Measurements from ENCODE around the gene APBB3.

APBB3 gene

DNA sequence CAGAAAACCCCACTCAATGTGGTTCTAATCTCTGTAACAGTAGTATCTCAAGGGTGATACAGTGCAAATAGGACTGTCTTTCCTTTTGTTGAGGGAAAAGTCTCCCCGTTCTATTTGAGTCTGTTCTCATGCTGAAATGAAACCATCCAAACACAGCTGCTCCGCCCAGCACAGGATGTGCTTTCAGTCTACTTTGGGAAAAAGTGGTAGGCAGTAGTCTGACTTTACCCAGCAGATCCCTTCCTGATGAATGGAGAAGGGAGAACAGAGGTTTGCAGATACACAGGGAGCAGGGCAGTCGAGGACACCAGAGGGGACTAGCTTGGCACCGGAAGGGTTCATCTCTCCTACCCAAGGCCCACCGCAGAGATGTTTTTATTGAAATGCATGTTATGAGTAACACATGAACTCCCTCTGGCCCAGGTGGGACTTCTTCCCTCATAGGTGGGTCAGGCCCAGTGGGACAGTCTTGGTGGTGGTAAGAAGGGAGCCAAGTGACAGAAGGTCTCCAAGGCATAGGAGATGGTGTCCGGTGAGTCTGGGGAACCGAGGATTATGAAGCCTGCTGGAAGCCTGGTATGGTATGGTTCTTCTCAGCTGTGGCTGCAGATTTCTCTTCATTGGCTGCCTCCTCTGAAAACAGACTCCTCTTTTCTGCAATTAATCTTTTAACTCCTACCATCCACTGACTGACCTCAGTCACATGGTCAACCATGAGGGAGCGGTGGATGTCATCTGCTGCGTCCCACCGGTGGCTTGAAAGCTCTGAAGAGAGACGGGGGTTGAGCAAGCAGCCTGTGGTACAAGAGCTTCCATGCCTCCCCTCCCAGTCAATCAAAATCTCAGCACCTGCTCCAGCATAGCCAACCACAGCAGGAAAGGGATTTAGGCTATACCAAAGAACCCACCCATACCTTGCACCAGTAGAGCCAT, 14.0 kb downstream of the APBB3 start:
- DNase-seq, result no peak

DNA sequence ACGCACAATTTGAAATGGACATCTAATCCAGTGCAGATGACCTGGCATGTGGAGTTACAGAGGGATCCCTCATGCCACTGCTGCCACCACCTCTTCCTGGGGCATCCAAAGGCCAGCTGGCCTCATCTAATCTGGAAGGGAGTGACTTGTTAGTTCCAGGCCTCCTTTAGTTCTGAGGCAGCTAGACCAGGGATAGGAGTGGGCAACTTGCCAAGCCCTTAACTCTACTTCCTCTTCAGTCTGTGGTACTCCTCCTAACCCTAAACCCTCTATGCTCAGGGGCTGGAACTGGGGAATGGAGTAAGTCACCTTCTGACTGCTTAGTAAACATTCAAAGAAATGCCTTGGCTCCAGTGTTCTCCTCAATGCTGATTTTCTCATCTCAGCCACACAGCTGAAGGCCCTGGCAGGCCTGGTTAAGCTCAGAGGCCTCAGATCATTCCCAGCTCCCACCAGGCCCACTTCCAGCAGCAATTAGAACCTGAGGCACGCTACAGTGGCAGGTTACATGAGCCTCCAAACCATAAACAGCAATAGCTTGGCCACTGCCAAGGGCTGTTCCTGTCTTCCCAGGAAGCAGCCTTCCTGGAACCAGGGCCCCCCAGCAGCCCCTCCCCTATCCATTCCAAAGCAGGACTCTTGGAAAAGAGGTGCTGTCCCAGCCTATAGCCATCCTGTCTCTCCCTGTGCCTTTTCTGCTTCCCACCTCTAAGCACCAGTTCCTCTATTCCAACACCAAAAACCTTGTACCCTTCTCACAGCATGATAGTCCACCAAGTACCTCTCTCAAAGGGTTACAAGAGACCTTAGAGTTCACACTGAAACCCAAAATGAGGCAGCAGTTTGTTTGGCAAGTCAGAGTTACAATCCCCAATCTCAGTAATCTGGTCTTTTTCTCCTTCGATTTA, 14.9 kb downstream of the APBB3 start:
- no peak for DNase-seq

DNA sequence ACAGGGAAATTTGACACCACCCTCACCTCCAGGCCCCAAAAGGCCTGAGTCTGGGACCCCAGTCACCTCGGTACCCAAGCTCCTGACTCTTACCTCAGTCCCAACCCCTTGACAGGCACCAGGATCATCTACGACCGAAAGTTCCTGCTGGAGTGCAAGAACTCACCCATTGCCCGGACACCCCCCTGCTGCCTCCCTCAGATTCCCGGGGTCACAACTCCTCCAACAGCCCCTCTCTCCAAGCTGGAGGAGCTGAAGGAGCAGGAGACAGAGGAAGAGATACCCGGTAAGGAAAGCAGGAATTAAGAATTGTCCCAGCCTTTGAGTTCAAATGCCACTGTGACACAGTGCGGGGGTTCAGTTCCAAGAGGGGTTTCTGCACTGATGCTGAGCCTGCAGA, 15.6 kb downstream of the APBB3 start:
- no peak for DNase-seq

DNA sequence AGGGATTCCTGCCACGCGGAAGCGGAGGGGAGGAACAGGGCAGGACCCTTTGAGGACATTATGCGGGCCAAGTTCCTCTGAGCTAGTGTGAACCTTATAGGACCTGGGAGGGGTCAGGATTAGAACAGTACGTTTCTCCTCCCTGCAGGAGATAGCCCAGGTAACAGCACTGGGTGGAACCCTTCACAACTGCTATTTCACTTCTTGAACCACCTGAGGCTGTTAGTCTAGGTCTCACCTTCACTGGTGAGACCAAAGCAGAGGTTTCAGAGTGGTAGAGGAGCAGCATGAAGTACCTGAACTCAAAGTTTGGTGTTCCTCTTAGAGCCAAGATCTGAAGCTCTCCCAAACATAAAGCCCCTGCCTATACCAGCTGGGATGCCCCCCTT, 16.1 kb downstream of the APBB3 start:
- no peak for DNase-seq

GRCh38 chr5:140547508-140548299, 16.7 kb downstream of the APBB3 start, which contains the start of gene EIF4EBP3:
Gene EIF4EBP3, plus strand, starts transcription at chr5:140547662. Its CDS starts 76 bp downstream, at chr5:140547738.
- peak in 1 of 2 experiments; percentile 56 for DNase-seq

DNA sequence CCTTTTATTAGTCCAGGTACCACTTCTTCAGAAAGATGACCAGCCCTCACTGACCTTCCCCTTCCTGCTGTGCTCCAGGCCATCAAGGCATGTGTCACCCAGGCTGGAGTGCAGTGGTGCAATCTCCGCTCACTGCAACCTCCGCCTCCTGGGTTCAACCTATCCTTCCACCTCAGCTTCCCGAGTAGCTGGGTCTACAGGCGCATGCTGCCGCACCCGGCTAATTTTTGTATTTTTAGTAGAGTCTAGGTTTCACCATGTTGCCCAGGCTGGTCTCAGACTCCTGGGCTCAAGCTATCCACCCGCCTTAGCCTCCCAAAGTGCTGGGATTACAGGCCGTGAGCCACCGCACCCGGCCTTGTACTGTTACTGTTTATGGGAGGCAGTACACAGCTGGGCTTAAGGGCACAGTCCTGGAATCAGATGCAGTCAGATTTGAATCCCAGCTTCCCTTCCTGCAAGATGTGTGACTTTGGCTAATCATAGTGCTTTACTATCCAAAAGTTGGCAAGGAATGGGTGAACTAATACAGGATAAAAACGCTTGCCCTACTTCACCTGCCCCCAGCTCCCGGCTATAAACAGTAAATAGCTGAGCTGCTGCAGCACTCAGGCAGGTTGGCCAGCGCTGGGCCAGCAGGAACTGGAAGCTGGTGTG, 17.4 kb downstream of the APBB3 start:
- DNase-seq, result no peak

GRCh38 chr5:140545606-140546005, 18.8 kb downstream of the APBB3 start:
- no peak for DNase-seq

DNA sequence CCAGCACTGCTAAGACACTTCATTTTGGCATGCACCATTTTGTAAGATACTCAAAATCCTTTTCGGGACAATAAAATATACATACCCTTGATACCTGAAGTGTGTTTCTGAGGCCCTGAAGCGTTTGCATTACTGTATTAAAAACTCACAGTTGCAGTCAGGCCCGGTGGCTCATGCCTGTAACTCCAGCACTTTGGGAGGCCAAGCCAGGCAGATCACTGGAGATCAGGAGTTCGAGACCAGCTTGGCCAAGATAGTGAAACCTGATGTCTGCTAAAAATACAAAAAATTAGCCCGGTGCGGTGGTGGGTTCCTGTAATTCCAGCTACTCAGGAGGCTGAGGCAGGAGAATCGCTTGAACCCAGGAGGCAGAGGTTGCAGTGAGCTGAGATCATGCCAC, 19.4 kb downstream of the APBB3 start:
- DNase-seq, result no peak

- no peak for DNase-seq
These were observed 21.4 kb downstream of the APBB3 start for GRCh38 chr5:140542972-140543371.

DNA sequence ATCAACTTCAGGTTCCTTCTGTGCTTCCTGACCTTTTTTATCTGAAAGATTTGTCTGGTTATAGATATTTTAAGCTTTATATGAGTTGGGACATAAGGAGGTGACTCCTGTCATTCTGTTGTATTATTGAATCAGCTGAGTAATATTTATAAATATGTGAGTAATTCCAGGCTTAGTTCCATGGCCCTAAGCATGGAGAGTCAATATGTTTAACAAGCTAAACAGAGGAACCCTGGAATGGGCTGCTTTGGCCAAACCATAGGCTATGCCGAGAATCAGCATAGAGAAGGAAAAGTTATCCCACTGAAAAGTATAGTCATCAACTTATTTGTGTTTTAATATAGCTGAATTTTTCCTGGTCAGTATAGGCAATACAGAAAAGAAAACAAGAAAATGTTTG, 24.2 kb downstream of the APBB3 start:
- no peak for DNase-seq

DNA sequence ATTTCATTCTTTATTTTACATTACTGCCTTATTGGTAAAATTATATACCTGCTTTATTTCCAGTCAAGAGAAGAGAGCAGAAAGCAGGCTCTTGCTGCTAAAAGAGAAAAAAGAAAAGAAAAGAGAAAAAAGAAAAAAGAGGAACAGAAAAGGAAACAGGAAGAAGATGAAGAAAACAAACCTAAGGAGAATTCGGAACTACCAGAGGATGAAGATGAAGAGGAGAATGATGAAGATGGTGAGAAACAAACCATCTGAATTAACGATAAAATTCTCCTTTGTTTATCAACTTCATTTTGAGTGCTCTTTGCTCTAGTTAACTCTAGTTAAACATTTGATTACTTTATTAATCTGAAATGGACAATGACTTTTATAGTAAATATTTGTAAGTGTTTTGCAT, 40.4 kb downstream of the APBB3 start:
- no peak for DNase-seq

DNA sequence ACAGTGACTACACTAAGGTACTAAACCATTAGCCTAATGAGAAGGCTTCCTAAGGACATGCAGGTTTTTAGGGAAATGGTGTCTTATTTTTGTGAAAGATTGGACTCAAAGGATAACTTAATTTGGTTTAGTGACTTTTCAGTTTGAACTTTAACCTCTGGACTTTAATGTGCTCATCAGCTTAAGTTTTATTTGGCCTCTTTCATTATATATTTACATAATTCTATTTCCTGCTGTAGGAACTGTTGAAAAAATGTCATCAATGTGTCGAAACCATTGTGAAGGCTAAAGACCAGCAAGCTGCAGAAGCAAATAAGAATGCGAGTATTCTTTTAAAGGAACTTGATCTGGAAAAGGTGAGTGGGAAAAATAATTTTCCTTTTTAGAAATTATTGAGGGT, 51.3 kb downstream of the APBB3 start:
- DNase-seq, result no peak

DNA sequence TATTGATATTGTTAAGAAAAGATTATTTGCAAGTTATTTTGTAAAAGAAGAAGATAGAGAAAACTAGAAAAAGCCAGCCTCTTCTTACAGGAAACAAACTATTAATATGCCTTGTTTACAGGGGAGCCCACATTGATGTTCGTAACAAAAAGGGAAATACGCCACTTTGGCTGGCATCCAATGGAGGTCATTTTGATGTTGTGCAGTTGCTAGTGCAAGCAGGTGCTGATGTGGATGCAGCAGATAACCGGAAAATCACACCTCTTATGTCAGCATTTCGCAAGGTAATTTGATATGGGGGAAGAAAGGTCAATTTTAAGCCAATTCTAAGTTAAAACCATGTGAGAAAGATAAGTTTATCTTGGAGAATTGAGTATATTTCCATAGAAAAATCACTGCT, 54.5 kb downstream of the APBB3 start:
- no peak for DNase-seq

Measured in NCI-H524 (cell line).